ENCODE data around the gene DNAJC9.
"Not testable (repeated sequence)": the region's sequence is repeated elsewhere in the genome, so short reads cannot be mapped to it uniquely, and the experiment has no call there.

DNAJC9 gene, protein sequence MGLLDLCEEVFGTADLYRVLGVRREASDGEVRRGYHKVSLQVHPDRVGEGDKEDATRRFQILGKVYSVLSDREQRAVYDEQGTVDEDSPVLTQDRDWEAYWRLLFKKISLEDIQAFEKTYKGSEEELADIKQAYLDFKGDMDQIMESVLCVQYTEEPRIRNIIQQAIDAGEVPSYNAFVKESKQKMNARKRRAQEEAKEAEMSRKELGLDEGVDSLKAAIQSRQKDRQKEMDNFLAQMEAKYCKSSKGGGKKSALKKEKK

DNA sequence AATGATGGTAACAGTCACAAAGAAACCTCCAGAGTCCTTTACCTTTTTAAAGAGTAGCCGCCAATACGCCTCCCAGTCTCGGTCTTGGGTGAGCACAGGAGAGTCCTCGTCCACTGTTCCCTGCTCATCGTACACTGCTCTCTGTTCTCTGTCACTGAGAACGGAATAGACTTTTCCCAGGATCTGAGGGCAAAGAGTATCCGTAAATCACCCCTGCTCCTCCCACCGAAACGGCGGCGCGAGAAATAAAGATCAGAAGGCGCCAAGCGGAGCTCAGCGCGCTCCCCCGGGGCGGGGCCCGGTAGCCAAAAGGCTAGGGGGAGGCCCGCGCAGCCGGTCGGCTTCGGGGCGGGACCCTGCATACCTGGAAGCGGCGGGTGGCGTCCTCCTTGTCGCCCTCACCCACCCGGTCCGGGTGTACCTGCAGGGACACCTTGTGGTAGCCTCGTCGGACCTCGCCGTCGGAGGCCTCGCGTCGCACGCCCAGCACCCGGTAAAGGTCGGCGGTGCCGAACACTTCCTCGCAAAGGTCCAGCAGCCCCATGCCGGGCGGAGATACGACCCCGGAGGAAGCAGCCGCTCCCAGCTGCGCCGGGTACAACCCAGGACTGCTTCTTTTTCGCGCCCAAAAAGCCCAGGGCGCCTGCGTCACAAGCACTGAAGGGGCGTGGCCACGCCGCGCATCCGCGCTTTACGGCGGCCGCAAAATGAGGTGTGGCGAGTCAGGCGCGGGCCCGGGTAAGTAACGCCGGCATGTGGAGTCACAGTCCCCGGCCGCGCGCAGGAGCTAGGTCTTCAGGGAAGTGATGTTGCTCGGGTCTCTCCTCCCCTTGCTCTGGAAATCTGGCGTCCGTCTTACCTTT, at the start of gene DNAJC9:
Gene DNAJC9, minus strand, starts transcription at position 610 of the 863 bp plus-strand sequence. Its CDS starts 66 bp downstream, at position 544.
- DNase-seq (ENCODE audit: low read depth), result peak; percentile 95

DNA sequence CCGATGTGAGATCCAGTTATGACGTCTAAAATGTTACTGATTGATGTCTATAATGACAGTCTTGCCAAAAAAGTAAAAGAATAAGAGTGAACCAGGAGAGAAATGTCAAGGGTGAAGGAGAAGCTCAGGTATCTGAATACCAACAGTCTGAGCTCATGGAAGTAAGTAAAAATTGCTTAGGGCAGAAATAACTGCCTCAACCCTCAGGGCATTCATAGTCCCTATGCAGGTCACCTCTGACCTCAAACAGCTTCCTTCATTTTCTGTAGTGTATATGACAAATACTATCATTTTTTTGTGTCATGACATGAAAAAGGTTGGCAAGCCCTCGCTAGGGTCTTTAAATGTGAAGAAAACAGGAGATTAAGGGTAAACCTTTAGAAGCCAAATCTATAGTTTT, 46.4 kb upstream of the DNAJC9 start:
- DNase-seq (ENCODE audit: low read depth), result no peak

DNA sequence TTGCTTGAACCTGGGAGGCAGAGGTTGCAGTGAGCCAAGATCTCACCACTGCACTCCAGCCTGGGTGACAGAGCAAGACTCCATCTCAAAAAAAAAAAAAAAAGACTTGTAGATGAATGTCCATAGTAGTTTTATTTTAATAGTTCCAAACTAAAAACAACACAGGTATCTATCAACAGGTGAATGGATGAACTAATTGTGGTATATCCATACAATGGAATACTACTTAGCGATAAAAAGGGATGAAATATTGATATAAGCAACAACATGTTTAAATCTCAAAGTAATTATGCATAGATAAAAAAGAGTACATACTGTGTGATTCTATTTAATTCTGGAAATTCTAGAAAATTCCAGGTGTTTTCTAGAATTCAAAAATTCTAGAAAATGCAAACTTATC, 42.9 kb upstream of the DNAJC9 start:
- DNase-seq (ENCODE audit: low read depth), result no peak

DNA sequence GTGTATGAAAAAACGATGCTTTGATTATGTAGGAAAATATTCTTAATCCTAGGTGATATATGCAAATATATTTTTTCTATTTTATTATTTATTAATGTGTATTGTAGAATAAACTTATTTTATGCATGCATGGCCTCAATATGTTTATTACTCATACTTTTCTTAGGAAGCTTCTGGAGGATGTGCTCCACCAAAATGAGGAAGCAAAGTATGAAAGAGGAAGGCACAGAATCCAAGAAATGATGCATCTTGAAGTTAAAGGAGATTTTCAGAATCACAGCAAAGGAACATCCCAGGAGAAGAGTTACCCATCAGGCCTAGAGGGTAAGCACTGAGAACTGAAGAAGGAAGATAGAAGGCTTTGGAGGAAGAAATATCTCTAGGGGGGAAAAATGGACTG, 40.4 kb upstream of the DNAJC9 start:
- no peak for DNase-seq (ENCODE audit: low read depth)

DNA sequence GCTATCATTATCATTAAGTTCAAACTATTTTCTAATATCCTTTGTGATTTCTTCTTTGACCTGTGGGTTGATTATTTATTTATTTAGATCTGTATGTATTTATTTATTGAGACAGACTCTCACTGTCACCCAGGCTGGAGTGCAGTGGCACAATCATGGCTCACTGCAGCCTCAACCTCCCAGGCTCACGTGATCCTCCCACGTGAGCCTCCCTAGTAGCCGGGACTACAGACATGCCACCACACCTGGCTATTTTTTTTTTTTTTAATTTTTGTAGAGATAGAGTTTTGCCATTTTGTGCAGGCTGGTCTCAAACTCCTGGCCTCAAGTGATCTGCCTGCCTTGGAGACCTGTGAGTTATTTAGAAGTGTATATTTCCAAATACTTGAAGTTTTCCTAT, 34.0 kb upstream of the DNAJC9 start:
- DNase-seq (ENCODE audit: low read depth), result no peak

DNA sequence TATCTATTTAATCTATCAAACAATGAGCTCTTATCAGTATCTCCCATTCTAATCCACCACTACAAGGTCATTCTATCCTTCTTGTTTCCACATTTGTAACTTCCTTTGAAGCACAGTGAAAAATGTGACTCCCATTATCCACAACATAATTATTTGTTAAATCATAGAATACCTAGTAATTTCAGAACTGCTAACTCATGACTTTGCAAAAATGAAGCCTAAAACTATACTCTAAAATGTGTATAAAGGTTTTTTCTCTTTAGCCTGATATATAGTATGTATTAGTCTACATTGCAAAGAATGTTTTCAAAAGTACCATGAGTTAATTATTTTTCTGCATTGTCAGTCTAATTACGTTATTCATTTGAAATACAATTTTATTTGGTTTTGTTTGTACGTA, 17.4 kb upstream of the DNAJC9 start:
- DNase-seq (ENCODE audit: low read depth), result no peak

DNA sequence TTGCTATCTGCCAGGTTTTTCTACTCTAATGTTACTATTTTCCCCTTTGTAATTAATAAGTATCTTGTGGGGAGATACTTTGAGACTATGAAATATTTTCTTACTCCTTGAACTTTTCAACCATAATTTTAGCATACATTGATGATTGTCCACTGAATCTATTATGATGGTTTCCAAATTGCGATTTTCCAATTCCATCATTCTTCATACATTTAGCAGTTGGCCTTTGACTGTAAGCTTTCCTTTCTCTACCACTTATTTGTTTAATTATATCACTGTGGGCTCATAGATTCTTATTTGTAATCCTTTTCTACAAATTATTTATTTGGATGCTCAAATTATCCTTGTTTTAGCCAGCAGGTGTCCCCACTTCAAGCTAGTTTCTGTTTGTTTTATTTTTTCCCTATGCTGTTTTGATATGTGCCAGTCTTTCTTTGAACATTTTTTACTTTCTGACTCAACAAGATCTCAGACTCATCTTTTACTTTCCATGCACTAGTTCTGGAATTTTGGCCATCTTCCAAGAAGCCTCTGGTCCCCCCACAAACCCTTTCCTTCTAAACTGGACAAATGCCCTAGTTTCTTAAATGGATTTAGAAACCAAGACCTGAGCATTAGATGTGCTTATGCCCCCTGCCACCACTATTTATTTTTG, 16.8 kb upstream of the DNAJC9 start:
- DNase-seq (ENCODE audit: low read depth), result no peak

DNA sequence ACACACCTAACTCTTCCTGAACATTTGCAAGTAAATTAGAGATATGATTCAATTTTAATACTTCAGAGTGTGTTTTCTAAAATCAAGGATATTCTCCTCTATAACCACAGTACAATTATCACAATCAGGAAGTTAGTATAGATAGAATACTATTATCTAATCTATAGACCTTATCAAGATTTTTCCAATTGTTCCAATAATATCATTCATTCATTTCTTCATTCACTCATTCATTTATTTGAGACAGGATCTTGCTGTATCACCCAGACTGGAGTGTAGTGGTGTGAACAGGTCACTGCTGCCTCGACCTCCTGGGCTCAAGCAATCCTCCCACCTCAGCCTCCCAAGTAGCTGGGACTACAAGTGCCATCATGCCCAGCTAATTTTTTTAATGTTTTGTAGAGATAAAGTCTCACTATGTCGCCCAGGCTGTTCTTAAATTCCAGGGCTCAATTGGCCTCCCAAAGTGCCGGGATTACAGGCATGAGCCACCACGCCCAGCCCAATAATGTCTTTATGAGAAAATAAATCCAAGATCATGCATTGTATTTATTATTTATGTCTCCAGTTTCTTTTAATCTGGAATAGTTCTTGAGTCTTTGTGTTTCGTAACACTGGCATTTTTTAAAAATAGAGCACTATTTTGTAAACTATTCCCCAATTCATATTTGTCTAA, 16.0 kb upstream of the DNAJC9 start:
- DNase-seq (ENCODE audit: low read depth), result no peak

DNA sequence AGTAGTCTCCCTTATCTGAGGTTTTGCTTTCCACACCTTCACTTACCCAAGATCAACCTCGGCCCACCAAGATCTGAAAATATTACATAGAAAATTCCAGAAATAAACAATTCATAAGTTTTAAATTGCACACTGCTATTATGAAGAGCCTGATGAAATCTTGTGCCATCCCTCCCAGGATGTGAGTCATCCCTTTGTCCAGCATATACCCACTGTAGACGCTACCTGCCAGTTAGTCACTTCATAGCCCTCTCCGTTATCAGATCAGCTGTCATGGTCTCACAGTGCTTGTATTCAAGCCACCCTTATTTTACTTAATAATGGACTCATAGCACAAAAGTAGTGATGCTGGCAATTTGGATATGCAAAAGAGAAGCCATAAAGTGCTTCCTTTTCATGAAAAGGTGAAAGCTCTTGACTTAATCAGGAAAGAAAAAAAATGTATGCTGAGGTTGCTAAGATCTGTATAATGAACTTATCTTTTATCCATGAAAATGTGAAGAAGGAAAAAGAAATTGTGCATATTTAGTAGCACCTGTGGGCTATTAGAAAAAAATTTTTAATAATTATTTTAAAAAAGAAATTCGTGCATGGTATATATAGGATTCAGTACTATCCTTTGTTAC, 15.2 kb upstream of the DNAJC9 start:
- DNase-seq (ENCODE audit: low read depth), result no peak

DNA sequence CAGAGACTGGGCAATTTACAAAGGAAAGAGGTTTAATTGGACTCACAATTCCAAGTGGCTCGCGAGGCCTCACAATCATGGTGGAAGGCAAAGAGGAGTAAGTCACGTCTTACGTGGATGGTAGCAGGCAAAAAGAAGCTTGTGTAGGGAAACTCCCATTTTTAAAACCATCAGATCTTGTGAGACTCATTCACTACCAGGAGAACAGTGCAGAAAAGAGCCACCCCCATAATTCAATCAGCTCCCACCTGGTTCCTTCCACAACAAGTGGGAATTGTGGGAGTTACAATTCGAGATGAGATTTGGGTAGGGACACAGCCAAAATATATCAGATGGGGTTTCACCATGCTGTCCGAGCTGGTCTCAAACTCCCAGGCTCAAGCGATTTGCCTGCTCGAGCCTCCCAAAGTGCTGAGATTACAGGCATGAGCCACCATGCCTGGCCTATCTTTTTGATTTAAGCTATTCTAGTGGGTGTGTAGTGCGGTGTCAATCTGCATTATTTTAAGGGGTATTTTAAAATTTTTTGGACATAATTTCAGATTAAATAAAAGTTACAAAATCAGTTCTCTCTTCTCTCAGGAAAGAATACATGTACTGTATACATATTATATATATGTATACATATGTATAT, 14.4 kb upstream of the DNAJC9 start:
- no peak for DNase-seq (ENCODE audit: low read depth)

DNA sequence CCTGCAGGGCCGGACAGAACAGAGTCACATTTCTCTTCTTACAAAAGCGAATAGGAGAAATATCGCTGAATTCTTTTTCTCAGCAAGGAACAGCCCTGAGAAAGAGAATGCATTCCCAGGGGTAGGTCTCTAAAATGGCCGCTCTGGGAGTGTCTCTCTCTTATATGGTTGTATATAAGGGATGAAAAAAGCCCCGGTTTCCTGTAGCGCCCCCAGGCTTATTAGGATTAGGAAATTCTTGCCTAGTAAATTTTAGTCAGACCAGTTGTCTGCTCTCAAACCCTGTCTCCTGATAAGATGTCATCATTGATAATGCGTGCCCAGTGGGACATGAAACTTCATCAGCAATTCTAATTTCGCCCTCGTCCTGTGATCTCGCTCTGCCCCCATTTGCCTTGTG, 11.6 kb upstream of the DNAJC9 start:
- DNase-seq (ENCODE audit: low read depth), result not testable (repeated sequence)

DNA sequence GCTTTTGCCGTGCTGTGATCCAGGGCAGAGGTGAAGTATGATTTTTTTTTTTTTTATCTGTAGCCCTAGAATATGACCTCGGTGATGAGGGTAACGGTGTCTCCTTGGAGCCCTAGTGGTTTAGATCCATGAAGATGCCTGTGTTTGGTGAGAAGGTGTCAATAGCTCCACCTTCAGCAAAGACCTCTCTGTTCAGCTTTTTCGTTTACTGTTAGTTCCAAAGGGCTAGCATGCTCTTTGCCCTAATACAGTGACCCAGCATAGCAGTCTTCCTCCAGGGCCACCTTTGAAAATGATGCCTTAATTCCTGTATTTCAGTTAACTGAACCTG, 6.1 kb upstream of the DNAJC9 start:
- no peak for DNase-seq (ENCODE audit: low read depth)

DNA sequence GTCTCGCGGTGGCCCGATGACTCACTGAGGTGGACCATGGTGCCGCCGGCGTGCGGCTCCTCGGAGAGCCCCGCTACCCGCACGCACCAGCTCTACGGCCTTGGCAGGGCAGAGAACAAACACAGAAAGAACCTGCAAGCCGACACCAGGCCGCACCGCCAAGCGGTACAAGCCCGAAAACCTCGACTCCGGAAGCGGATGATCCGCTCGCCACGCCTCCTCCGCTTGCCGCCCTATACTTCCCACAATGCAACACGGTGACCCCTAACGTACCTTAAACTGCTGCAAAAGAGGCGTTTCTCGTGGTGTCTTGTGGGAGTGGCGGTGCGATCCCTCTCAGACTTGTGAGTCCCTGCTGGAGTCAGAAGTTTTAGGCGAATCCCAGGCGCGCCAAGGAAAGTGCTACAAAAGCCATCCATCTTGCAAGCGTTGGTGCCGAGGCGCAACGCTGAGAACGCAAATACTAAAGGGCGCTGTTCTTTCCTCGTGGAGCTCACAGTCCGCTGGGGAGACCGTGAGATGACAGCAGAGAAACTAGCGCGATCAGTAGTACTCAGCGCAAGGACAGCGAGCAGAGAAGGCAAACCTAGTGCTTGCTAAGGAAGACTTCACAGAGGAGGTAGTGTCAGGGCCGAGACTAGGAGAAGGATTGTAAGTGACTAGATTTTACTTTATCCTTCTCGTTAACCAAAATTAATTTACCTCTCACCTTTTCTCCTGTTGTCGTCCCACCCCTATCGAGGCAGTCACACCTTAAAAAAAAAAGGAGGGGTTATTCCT, 5.6 kb upstream of the DNAJC9 start, which contains the start of gene MRPS16:
Gene MRPS16, minus strand, starts transcription at position 200 of the 780 bp plus-strand sequence. Its CDS starts 162 bp downstream, at position 38.
- peak; percentile 81 for DNase-seq (ENCODE audit: low read depth)

DNA sequence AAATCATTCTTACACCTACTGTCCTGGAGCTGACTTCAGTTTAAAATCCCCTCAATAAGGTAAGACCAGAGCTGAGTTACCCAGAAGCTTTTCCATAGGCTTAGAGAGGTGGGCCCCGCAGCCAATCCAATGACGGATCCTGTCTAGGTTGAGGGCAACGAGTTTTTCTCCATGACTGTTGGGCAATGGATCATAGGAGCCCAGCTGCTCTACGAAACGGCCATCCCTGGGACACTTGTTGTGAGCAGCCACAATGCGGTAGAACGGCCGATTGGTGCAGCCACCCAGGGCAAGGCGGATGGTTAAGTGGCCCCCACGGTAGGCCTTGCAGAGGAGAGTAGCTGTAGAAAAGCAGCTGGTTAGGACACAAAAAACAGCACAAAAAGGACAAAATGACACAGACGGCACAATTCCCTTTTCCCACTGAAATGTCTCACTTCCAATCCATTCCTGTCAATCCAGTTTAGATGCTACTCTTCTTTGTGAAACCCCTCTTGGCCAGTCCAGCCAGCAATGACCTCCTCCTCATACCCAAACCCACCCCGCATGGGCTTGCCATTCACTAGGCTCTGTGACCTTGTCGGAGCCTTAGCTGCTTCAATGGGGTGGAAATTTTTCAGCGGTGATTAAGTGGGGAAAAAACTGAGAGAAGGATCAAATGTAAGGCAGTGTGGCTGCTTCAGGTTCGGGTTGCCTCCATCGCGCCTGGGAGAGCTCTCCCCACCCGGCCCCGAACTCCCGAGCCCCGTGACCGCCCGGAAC, 4.8 kb upstream of the DNAJC9 start:
- no peak for DNase-seq (ENCODE audit: low read depth)

DNA sequence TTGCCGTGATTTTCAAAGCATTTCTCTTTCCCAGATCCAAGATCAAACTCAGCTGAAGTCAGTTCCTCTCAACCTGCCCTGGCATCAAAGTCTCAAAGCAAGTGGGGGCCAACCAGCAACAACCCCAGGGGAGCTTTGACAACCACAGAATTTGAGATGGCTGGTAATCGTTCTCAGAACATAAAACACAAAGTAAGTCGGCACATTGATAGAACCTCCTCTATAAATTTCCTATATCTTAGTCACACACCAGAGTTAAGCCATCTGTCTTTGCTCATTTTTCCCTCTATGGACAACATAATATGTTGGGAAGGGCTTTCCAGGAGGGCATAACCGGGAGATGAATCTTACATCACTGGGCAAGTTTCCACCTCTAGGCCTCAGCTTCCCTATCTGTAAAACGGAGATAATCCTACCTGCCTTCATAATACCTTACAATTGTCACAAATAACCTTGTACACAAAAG, 1.2 kb upstream of the DNAJC9 start:
- DNase-seq (ENCODE audit: low read depth), result no peak

DNA sequence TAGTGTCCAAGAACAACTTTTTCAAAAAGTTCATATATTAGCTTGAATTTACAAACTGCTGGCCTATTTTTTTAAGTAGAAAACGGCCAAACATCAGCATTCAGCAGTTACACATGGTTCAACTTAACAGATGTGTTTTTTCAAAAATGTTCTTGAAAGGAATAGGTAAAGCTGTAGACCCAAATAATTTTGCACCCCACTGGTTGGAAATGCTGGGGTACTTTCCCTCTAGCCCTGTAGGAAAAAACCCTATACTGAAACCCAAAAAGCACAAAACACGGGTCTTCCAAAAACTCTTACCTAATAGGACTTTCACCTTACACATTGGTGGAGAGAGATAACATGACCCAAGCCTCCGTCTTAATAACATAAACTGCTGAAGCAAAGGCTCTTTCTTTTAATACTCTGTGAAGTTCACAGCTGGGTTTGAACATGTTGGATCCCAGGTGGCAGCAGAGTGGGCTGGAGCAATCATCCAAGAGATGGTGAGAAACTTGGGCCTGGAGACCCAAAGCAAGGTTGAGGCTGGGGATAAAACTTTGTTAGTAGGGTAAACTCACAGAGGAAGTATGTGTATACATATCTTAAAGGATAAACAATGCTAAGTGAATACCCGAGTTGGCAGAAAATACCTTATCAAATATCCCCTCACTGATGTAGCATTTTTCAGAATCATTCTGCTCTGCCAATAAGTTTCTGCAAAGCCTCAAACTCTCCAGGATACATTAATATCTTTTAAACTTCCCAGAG, 629 bp upstream of the DNAJC9 start:
- DNase-seq (ENCODE audit: low read depth), result no peak

DNA sequence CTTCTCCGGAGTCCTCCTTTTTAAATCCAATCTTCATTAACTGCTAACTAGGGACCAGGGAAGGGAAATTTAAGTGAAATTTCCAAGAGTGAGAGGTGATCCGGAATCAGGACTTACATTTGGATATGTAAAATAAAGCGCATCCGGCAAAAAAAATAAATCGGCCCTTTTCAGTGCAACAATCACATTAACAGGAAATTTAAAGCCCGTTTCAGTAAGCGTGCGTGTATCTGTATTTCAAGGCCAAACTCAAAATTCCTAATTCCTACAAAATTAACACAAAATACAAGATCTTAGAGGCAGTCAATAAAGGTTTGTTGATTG, 771 bp downstream of the DNAJC9 start:
- DNase-seq (ENCODE audit: low read depth), result no peak

DNA sequence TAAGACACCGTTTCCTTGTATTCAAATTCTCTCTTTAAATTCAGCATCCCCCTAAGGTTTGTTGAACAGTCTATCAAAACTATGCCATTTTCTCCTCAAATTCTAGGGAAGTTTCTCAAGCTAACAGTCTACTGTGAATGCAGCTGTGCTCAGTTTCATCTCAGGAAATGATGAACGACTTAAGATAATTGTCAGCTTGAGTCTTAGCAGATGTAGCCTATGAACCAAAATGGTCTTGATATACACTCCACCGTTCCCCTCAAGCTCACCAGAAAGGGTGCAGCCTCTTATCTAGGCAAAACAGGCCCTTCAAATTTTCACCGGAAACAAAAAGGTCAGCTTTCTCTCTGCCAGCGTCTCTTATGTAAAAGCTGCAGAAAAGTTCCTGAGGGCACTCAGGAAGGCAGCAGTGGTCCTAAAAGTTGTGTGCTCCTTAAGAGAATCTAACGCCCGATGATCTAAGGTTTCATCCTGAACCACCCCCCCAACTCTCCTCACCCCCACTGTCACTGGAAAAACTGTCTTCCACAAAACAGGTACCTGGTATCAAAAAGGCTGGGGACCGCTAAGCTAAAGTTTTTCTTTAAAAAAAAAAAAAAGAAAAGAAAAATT, 2.1 kb downstream of the DNAJC9 start:
- DNase-seq (ENCODE audit: low read depth), result no peak

DNA sequence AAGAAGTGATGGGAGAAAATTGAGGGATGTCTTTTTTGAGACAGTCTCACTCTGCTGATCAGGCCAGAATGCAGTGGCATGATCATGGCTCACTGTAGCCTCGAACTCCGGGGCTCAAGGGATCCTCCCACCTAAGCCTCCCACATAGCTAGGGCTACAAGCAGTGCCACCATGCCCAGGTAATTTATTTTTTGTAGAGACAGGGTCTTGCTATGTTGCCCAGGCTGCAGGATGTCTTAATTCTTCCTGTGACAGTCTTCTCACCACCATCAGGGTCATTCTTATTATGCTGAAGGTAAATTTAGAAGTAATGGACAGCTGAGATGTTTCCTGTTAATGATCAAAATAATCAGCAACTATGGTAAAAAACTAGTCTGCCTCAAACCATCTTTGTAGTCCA, 7.1 kb downstream of the DNAJC9 start:
- DNase-seq (ENCODE audit: low read depth), result no peak
